Measurements from ENCODE around the gene FBN1.

DNA sequence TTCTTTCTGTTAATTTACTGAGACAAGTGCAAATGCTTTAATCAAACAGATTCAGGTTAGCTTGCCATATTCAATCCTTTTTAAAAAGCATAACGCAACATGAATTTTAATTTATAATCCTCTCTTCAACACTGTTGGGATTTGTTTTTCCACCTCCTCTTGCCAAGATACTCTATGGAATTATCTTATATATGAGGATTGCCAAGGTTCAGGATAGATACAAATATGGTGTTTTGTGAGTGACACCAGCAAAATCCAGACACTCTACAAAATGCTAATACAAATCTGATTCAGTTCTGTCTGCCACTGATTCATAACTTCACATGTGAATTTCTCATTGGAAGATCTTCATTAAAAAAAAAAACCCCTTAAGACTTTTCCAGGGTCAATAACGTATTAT is 104.8 kb downstream of the FBN1 start:
- TF ChIP-seq, protein P1, sequence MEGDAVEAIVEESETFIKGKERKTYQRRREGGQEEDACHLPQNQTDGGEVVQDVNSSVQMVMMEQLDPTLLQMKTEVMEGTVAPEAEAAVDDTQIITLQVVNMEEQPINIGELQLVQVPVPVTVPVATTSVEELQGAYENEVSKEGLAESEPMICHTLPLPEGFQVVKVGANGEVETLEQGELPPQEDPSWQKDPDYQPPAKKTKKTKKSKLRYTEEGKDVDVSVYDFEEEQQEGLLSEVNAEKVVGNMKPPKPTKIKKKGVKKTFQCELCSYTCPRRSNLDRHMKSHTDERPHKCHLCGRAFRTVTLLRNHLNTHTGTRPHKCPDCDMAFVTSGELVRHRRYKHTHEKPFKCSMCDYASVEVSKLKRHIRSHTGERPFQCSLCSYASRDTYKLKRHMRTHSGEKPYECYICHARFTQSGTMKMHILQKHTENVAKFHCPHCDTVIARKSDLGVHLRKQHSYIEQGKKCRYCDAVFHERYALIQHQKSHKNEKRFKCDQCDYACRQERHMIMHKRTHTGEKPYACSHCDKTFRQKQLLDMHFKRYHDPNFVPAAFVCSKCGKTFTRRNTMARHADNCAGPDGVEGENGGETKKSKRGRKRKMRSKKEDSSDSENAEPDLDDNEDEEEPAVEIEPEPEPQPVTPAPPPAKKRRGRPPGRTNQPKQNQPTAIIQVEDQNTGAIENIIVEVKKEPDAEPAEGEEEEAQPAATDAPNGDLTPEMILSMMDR (conservative IDR thresholded peaks at IDR 0.05), result no peak
- no peak for TF ChIP-seq ZFX (IDR thresholded peaks at IDR 0.05)

Measured in C4-2B (cell line).